Measurements from ENCODE around the gene TMEM53. TPM values are rescaled to one million over a fixed set of nuclear protein-coding genes. Genes with fewer than 3 reads are reported as not detected.
A peak's percentile ranks its signal among the peaks of the same experiment; 100 is the strongest.

The TMEM53 gene
- total RNA-seq, 1 experiment from 2014 or later = 6.2 TPM

GRCh38 chr1:44616284-44616990, 57.8 kb downstream of the TMEM53 start:
- Histone ChIP-seq H2AK5ac (ENCODE audit: insufficient read length, low read length) (no peak overlapping the region), H3K9ac (ENCODE audit: extremely low read depth, insufficient read length, low read length) (no peak overlapping the region), H3K9me3 (ENCODE audit: control insufficient read depth, low read depth, low read length) (no peaks in the 10 kb centered on the region), H2BK20ac (ENCODE audit: low read depth, low read length, poor library complexity, severe bottlenecking) (no peak overlapping the region), H3K79me2 (ENCODE audit: insufficient read depth, low read length) (no peaks in the 10 kb centered on the region), H4K5ac (ENCODE audit: insufficient read length, low read depth, low read length) (no peak overlapping the region), H3K27me3 (ENCODE audit: insufficient read depth, low read length) (no peaks in the 10 kb centered on the region; the same call in 1 of the 2 replicates), H4K20me1 (ENCODE audit: control insufficient read depth, insufficient read depth, insufficient read length) (no peaks in the 10 kb centered on the region), H3T11ph (ENCODE audit: low read length) (no peak overlapping the region), H4K91ac (ENCODE audit: insufficient read length, low read depth, low read length) (no peak overlapping the region), H3K14ac (ENCODE audit: insufficient read depth, low read length) (no peak overlapping the region), H2BK120ac (ENCODE audit: low read depth, low read length, poor library complexity, severe bottlenecking) (no peak overlapping the region), H2BK12ac (ENCODE audit: insufficient read length, low read depth, low read length) (no peak overlapping the region), H4K8ac (replicated peaks; ENCODE audit: insufficient read length, low read depth, low read length) (no peak overlapping the region), H3K27ac (ENCODE audit: insufficient read length, low read depth, low read length) (no peak overlapping the region), H3K23ac (ENCODE audit: insufficient read length, low read depth, low read length) (no peak overlapping the region), H3K4me1 (ENCODE audit: insufficient read depth, low read length) (no peaks in the 10 kb centered on the region; the same call in 1 of the 2 replicates), H2BK15ac (ENCODE audit: low read depth, low read length) (no peak overlapping the region), H2AFZ (ENCODE audit: low read length) (no peak overlapping the region), H3K56ac (ENCODE audit: insufficient read length, low read depth, low read length) (no peak overlapping the region), H3K79me1 (ENCODE audit: insufficient read depth, low read depth, low read length, poor library complexity, severe bottlenecking) (no peaks in the 10 kb centered on the region), H2BK5ac (ENCODE audit: insufficient read length, low read length) (no peak overlapping the region), H3K4ac (ENCODE audit: low read depth, low read length) (no peak overlapping the region), H3K18ac (ENCODE audit: insufficient read length, low read depth, low read length) (no peak overlapping the region), H3K23me2 (ENCODE audit: insufficient read length, low read depth, low read length, poor library complexity, severe bottlenecking) (peaks cover 7% of the 10 kb centered on the region), H3K4me2 (ENCODE audit: insufficient read depth, insufficient read length, low read length) (peak overlapping the region; percentile 86)
- WGBS (ENCODE audit: extremely low coverage, insufficient read length, low lambda C conversion rate) = no CpG with 5 or more reads among the region's 4 CpGs
- peaks cover 55% of the 10 kb centered on the region for H3K27me3 Mint-ChIP-seq (ENCODE audit: low read depth)
- peak overlapping the region; percentile 66 to 81 for H3K4me3 Mint-ChIP-seq
- peaks cover 0 to 8% (median 0%) of the 10 kb centered on the region in 3 experiments; a peak in 3 of 7 replicates for H3K36me3 Mint-ChIP-seq (ENCODE audit: insufficient read depth in 1 of 3, low read depth in 3 of 3)
- H3K9me3 Mint-ChIP-seq = no peaks in the 10 kb centered on the region
- no peak overlapping the region for H3K27ac Mint-ChIP-seq
- H3K4me1 Mint-ChIP-seq = peaks cover 19 to 29% of the 10 kb centered on the region in 2 experiments
- no peak for DNase-seq
- no peak for TF ChIP-seq CTCF (conservative IDR thresholded peaks at IDR 0.05)
